HG03045 (cell line): ENCODE measurements around the gene FAM118A.
"Not testable (repeated sequence)": the region's sequence is repeated elsewhere in the genome, so short reads cannot be mapped to it uniquely, and the experiment has no call there.

Experiments
- ATAC-seq: cut with Tn5 transposase; IDR thresholded peaks from one replicate; pipeline ENCODE4 v1.9.1; 2021; ENCODE audit warnings: mild to moderate bottlenecking, moderate library complexity; ENCODE audit not compliant: unreplicated experiment

Gene FAM118A

DNA sequence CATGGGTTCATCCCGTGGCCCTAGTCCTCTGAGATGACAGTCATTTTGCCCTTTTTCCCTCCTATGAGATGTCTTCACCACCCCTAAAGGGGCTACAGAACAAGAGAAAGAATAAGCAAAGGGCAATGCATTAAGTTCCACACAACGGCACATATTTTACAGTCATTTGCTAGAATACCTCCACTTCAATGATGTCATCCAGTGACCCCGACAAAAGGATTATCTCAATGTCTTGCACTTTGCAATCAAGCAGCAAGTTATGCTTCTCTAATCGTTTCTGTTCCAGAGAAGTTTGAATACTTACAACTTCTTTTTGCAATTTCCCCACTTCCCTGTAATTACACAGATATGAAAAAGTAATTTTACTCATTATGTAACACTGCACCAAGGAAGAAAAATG is 49.9 kb downstream of the FAM118A start:
- ATAC-seq: no peak

DNA sequence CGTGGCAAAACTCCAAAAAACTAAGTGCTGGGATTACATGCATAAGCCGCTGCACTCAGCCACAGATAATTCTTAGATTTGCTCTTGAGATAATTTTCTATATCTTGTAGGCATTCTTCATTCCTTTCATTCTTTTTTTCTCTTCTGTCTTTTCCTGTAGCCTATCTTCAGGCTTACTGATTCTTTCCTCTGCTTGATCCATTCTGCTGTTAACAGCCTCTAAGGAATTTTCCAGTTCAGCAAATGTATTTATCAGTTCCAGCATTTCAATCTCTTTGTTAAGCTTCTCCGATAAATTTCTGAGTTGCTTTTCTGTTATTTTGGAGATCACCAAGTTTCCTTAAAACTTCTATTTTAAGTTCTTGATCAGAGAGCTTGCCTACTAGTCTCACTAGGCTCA is 57.0 kb downstream of the FAM118A start:
- ATAC-seq: no peak

- not testable (repeated sequence) for ATAC-seq
Measured at GRCh38 chr22:45373592-45373991, 63.9 kb downstream of the FAM118A start.

- no peak for ATAC-seq
Measured at GRCh38 chr22:45376009-45376408, 66.3 kb downstream of the FAM118A start.

GRCh38 chr22:45376703-45377102 is 67.0 kb downstream of the FAM118A start:
- no peak for ATAC-seq

DNA sequence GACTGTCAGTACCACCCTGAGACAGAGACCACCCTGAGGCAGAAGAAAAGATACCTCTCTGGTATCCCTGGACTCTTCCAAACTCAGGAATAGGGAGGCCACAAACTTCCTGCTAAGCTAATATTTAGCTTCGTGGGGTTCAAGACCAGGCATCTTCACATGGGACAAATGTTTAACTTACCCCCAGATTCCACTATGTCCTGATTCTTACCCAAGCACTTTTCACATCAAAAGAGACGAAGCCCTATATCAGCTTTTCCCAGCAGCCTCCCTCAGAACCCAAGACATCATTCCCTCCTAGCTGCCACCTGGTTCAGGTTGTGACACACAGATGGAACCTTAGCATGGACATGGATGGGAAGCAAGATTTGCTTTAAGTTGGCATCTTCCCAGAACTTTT is 71.6 kb downstream of the FAM118A start:
- ATAC-seq: no peak

GRCh38 chr22:45389546-45389945 is 79.8 kb downstream of the FAM118A start:
- no peak for ATAC-seq
